GM23248 (cell line): ENCODE results near the gene TRIM44. TPM values are rescaled to one million over a fixed set of nuclear protein-coding genes. Genes with fewer than 3 reads are reported as not detected.

Source experiments
- DNase-seq: peaks from one replicate; pipeline ENCODE4 v3.0.0-alpha.2; 2015
- H2AFZ ChIP-seq: fragments of 200-600 bp; sonication (generic); 2 replicates; pipeline ENCODE4 v1.6.1; 2016; ENCODE audit warnings: antibody characterized with exemption
- H3F3A ChIP-seq: fragments of 200-600 bp; sonication (generic); 2 replicates; pipeline ENCODE4 v1.6.1; 2016; ENCODE audit warnings: mild to moderate bottlenecking, antibody characterized with exemption, mixed run types; ENCODE audit not compliant: insufficient read depth
- H3K27ac ChIP-seq: fragments of 200-600 bp; sonication (generic); 2 replicates; pipeline ENCODE4 v1.5.1; 2016; ENCODE audit warnings: mild to moderate bottlenecking
- H3K27me3 ChIP-seq: fragments of 200-600 bp; sonication (generic); replicated peaks from 2 replicates; pipeline ENCODE4 v1.6.1; 2016; ENCODE audit warnings: mild to moderate bottlenecking; ENCODE audit not compliant: insufficient read depth
- H3K36me3 ChIP-seq: fragments of 200-600 bp; sonication (generic); 2 replicates; pipeline ENCODE4 v1.6.1; 2016; ENCODE audit warnings: low read depth, mild to moderate bottlenecking
- H3K4me1 ChIP-seq: fragments of 200-600 bp; sonication (generic); 2 replicates; pipeline ENCODE4 v1.6.1; 2016; ENCODE audit warnings: mild to moderate bottlenecking; ENCODE audit not compliant: insufficient read depth
- H3K4me2 ChIP-seq: fragments of 200-600 bp; sonication (generic); one replicate; pipeline ENCODE4 v1.6.1; 2016; ENCODE audit warnings: mild to moderate bottlenecking; ENCODE audit not compliant: unreplicated experiment
- H3K4me3 ChIP-seq: fragments of 200-600 bp; sonication (generic); 2 replicates; pipeline ENCODE4 v1.5.1; 2016; ENCODE audit warnings: mild to moderate bottlenecking
- H3K79me2 ChIP-seq: fragments of 200-600 bp; sonication (generic); 2 replicates; pipeline ENCODE4 v1.6.1; 2016; ENCODE audit warnings: mild to moderate bottlenecking; ENCODE audit not compliant: insufficient read depth
- H3K9ac ChIP-seq: fragments of 200-600 bp; sonication (generic); 2 replicates; pipeline ENCODE4 v1.6.1; 2016; ENCODE audit warnings: mild to moderate bottlenecking
- H3K9me2 ChIP-seq: fragments of 200-600 bp; sonication (generic); 2 replicates; pipeline ENCODE4 v1.6.1; 2016; ENCODE audit warnings: mixed run types, mild to moderate bottlenecking, moderate library complexity; ENCODE audit not compliant: insufficient read depth
- H3K9me3 ChIP-seq: fragments of 200-600 bp; sonication (generic); one replicate; pipeline ENCODE4 v1.6.1; 2017; ENCODE audit warnings: low read depth
- H4K20me1 ChIP-seq: fragments of 200-600 bp; sonication (generic); 2 replicates; pipeline ENCODE4 v1.6.0; 2016; ENCODE audit not compliant: insufficient read depth
- EZH2 ChIP-seq: fragments of 200-600 bp; sonication (generic); IDR thresholded peaks from 2 replicates; pipeline ENCODE4 v1.6.1; 2018; ENCODE audit warnings: antibody characterized with exemption, mild to moderate bottlenecking; ENCODE audit not compliant: insufficient read depth, poor library complexity, severe bottlenecking
- EZH2phosphoT487 ChIP-seq: fragments of 200-600 bp; sonication (generic); IDR thresholded peaks from 2 replicates; pipeline ENCODE4 v1.6.1; 2018; ENCODE audit warnings: antibody characterized with exemption, moderate library complexity, mild to moderate bottlenecking, low read depth; ENCODE audit not compliant: insufficient read depth
- WGBS, 2 experiments: methylation state at CpG; one replicate each; pipeline ENCODE4 v1.1.6; 2015 to 2017; ENCODE audit warnings: low lambda C conversion rate in 2 of 2, low coverage in 1 of 2; ENCODE audit errors: missing lambda C conversion rate in 2 of 2; 5-methylcytosine and 5-hydroxymethylcytosine counted together
- in situ Hi-C: fragments of 300-500 bp; cut with MboI; formaldehyde crosslinking; loops from 2 replicates; pipeline ENCODE4 v1.15.0; 2020
- polyA plus RNA-seq: library from polyadenylated mRNA; unstranded; fragments of >200 nt; fragmentation: Nextera tagmentation; extraction: Ambion mirVana; gene quantifications from 2 replicates; pipeline ENCODE4 v1.2.1, GENCODE V29; 2016
- total RNA-seq: library from RNA; depleted of rRNA; stranded (reverse); fragments of >200 nt; shearing (Covaris generic); gene quantifications from 2 replicates; pipeline ENCODE4 v1.2.3, GENCODE V29; 2014

The TRIM44 gene
- total and polyA plus RNA-seq, 2 experiments from 2014 or later: 32.2 to 37.1 TPM

GRCh38 chr11:35723493-35723892 is 60.9 kb downstream of the TRIM44 start:
- peaks cover 19% of the 10 kb centered on the region; the same call in 1 of the 2 replicates for H3K36me3 ChIP-seq
- H4K20me1 ChIP-seq: peaks cover 21% of the 10 kb centered on the region; the same call in 1 of the 2 replicates
- H3K4me2 ChIP-seq: no peak overlapping the region
- DNase-seq: no peak
- H3K27me3 ChIP-seq: no peaks in the 10 kb centered on the region
- no peak overlapping the region for H2AFZ ChIP-seq
- no peaks in the 10 kb centered on the region; the same call in 1 of the 2 replicates for H3K9me2 ChIP-seq
- TF ChIP-seq EZH2phosphoT487: no peak
- 95 to 96% methylated on average over 1 of the region's 1 CpG for WGBS, 2 experiments
- in situ Hi-C loops: no loop called here
- H3K4me3 ChIP-seq: no peak overlapping the region
- H3K27ac ChIP-seq: no peak overlapping the region
- peaks cover 69% of the 10 kb centered on the region for H3K79me2 ChIP-seq
- H3K4me1 ChIP-seq: no peaks in the 10 kb centered on the region
- H3K9me3 ChIP-seq: no peaks in the 10 kb centered on the region
- no peak overlapping the region for H3K9ac ChIP-seq
- H3F3A ChIP-seq: no peaks in the 10 kb centered on the region

DNA sequence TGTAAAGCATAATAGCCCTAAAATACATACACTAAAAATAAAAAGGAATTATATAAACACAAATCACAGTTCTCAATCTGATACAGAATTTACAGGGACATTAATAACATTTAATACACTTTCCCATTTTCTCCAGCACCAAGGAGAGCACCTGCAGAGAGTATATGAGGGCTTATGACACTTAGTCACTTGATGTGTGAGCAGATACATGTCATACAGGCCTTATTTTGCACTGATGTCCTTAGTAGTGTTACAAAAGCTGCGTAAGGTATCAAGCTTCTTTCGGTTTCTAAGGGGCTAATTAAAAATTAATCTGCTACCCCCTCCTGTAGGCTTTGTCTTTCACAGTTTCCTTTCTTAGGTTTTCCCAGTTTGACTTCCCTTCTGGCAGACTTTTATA is 61.3 kb downstream of the TRIM44 start:
- 91 to 100% methylated on average over 2 of the region's 2 CpGs for WGBS, 2 experiments
- no peak overlapping the region for H3K4me2 ChIP-seq
- H3K4me3 ChIP-seq: no peak overlapping the region
- H4K20me1 ChIP-seq: peaks cover 22% of the 10 kb centered on the region; the same call in 1 of the 2 replicates
- H3K9me2 ChIP-seq: no peaks in the 10 kb centered on the region; the same call in 1 of the 2 replicates
- H3F3A ChIP-seq: no peaks in the 10 kb centered on the region
- no peak for TF ChIP-seq EZH2phosphoT487
- TF ChIP-seq EZH2: no peak
- no peak overlapping the region for H2AFZ ChIP-seq
- peaks cover 69% of the 10 kb centered on the region for H3K79me2 ChIP-seq
- peaks cover 19% of the 10 kb centered on the region; the same call in 1 of the 2 replicates for H3K36me3 ChIP-seq
- H3K4me1 ChIP-seq: no peaks in the 10 kb centered on the region
- in situ Hi-C loops: no loop called here
- H3K27me3 ChIP-seq: no peaks in the 10 kb centered on the region
- no peak overlapping the region for H3K27ac ChIP-seq
- peak; percentile 34 for DNase-seq
- H3K9ac ChIP-seq: no peak overlapping the region
- H3K9me3 ChIP-seq: no peaks in the 10 kb centered on the region

DNA sequence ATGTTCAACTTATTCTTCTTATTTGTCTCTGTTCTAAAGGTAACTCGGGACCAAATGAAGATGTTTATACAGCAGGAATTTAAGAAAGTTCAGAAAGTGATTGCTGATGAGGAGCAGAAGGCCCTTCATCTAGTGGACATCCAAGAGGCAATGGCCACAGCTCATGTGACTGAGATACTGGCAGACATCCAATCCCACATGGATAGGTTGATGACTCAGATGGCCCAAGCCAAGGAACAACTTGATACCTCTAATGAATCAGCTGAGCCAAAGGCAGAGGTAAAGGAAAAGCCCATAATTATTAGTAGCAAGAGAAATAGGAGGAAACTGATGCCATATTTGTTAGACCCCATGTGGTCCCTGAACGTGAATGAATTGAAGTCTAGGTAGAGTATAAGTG is 63.3 kb downstream of the TRIM44 start:
- peak; percentile 63 for DNase-seq
- in situ Hi-C loops: no loop called here
- Histone ChIP-seq H3K4me1 (no peaks in the 10 kb centered on the region), H3K27me3 (no peaks in the 10 kb centered on the region), H3K4me2 (no peak overlapping the region), H3F3A (no peaks in the 10 kb centered on the region), H3K79me2 (peaks cover 51% of the 10 kb centered on the region), H3K36me3 (peaks cover 28% of the 10 kb centered on the region), H3K9me2 (no peaks in the 10 kb centered on the region; the same call in 1 of the 2 replicates), H3K9me3 (no peaks in the 10 kb centered on the region), H2AFZ (no peak overlapping the region), H3K9ac (no peak overlapping the region), H3K4me3 (no peak overlapping the region), H4K20me1 (peaks cover 18% of the 10 kb centered on the region), H3K27ac (no peak overlapping the region)
- no peak for TF ChIP-seq EZH2
- no peak for TF ChIP-seq EZH2phosphoT487
- WGBS, 2 experiments: 95 to 97% methylated on average over 2 of the region's 2 CpGs

- H3K36me3 ChIP-seq: peaks cover 35% of the 10 kb centered on the region
- in situ Hi-C loops: no loop called here
Measured at GRCh38 chr11:35727140-35727539, 64.6 kb downstream of the TRIM44 start.

GRCh38 chr11:35730254-35730653 is 67.7 kb downstream of the TRIM44 start:
- Histone ChIP-seq H3K9me2 (no peaks in the 10 kb centered on the region; the same call in 1 of the 2 replicates), H3K4me2 (no peak overlapping the region), H4K20me1 (peaks cover 11% of the 10 kb centered on the region), H3K4me3 (no peak overlapping the region), H3K36me3 (peaks cover 35% of the 10 kb centered on the region), H2AFZ (no peak overlapping the region), H3K79me2 (peaks cover 20% of the 10 kb centered on the region), H3K27me3 (no peaks in the 10 kb centered on the region), H3K4me1 (no peaks in the 10 kb centered on the region), H3K9me3 (no peaks in the 10 kb centered on the region), H3K9ac (no peak overlapping the region), H3F3A (no peaks in the 10 kb centered on the region), H3K27ac (no peak overlapping the region)
- DNase-seq: no peak
- no peak for TF ChIP-seq EZH2phosphoT487
- no peak for TF ChIP-seq EZH2
- in situ Hi-C loops: no loop called here

More at GRCh38 chr11:35727140-35727539, 64.6 kb downstream of the TRIM44 start:
- Histone ChIP-seq H4K20me1 (peaks cover 18% of the 10 kb centered on the region), H2AFZ (no peak overlapping the region), H3K4me1 (no peaks in the 10 kb centered on the region), H3K9ac (no peak overlapping the region), H3K9me3 (no peaks in the 10 kb centered on the region), H3K27me3 (no peaks in the 10 kb centered on the region), H3K79me2 (peaks cover 45% of the 10 kb centered on the region), H3F3A (no peaks in the 10 kb centered on the region), H3K9me2 (no peaks in the 10 kb centered on the region; the same call in 1 of the 2 replicates), H3K27ac (no peak overlapping the region), H3K4me2 (no peak overlapping the region), H3K4me3 (no peak overlapping the region)
- no peak for TF ChIP-seq EZH2
- TF ChIP-seq EZH2phosphoT487: no peak
- 39 to 65% methylated on average over 1 of the region's 1 CpG for WGBS, 2 experiments
- DNase-seq: no peak
